Stromal cell of bone marrow (primary cell): Measurements from ENCODE around the gene ZNF628.

Experiments used
- DNase-seq: peaks from one replicate; pipeline ENCODE4 v3.0.0-alpha.2; 2012; ENCODE audit warnings: low read depth

Gene ZNF628

DNA sequence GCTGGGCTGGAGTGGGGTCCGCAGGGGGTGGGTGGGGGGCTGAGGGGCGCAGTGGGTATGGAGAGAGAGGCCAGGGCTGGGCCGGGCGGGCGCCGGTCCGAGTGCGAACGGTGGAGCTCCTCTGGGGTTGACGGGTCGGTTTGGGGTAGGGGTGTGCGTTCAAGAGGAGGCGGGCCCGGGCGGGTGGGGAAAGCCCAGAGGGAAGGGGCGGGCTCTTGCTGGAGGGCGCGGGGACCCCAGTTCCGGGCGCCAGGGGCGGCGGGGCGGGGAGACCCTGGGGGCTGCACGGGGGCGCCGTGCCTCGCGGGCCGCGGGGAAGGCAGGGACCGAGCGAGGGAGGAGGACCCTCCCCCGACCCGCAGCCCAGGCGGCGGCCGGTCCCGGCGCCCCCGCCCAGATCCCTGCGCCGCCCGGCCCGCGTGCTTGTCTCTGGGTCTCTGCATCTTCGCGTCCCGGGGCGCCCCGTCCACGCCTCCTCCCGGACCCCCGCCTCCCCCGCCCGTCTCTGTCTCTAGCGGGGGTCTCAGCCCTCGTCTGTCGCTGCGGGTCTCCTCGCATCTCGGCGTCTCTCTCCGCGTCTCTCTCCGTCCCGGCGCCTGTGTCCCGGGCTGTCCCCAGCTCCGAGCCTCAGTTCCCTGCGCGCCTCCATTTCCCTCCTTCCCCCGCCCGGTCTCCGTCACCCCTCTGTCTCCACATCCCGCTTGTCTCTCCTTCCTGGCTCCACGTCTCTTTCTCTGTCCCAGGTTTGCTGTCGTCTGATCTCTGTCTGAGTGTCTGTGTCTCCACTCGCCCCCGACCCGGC, 25.1 kb upstream of the ZNF628 start:
- no peak for DNase-seq

DNA sequence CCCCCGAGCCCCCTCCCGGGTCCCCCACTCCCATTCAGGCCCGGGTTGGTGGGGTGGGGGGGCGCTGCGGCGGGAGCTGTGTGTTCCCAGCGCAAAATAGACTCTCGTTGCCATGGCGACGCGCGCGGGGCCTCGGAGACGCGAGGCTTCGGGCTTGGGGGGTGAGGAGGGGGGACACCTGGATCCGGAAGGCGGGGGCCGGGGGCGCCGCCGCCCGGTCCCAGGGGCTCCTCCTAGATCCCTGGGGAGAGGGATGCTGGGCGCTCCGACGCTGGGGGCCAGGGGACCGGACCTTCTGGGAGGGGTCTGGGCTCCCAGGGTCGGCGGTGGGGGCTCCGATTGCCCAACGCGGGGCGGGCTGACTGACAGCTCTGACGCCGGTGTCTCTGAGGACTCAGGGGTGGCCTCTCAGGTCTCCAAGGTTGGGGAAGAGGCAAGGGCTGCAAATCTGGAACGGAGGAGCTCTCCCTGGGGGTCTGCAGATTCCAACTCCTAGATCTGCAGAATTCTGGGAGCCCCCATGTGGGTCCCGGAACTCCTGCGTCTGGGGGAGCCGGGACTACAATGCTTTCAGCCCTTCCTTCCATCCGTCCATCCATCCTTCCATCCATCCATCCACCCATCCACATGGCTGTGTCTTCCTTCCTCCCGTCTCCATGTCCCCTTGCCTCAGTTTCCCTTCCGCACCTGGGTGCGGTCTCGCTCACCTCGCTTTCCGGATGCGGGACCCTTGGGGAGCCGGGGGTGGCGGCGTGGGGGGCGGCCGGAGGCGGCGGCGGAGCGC, 24.3 kb upstream of the ZNF628 start:
- DNase-seq, result no peak

DNA sequence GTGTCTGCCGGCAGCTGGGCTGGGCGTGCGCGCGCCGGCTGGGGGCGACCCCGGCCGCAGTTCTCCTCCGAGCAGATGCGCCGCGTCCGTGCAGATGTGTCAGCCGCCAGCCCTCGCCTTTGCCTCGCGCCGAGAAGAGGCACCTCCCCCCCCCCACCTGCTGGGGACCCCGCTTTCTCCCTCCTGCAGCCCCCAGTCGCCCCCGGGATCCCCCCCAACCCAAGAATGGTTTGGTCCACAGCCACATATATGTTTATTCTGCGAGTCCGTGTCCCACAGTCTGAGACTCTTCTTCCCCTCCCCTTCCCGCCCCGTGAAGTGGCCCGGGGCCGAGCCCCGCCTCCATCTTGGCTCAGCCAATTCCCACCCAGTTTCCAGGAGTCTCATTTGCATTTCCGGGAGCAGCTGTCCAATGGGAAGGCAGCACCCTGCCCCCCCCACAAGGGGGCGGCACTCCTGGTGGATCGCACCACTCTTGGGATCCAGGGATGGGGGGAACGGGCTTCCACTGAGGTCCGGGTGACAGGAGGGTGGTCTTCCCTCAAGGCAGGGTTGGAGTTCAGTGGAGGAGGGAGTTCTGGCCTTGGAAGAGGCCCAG, 23.6 kb upstream of the ZNF628 start:
- DNase-seq, result no peak

DNA sequence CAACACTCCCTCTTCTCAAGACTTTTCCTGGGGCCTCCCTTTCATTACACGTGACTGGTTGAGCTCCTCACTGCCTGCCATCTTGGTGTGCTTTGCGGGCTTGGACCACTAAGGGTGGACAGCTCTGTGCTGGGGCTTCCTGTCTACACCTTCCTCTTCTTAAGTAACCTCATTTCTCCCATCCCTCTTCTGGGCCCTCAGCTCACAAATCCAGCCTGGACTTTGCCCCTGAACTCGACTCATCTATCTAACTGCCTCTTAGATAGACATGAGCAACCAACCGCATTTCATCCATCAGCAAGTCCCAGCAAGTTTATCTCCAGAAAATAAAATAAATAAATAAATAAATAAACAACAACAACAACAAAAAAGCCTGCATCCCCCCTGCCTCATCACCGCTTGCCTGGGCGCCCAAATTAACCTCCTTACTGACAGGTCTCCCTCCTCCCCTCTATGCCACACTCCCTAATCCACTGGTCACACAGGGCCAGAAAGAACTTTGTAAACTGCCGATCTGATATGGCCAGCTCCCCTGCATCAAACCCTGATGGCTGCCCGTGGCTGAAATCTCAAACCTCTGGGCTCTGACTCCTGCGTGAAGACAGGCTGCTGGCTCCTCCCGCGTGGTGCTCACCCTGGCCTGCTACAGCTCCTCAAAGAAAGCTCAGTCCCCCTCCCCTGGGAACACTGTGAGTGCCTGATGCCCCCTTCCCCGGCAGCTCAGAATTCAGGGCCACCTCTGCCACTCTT, 22.7 kb upstream of the ZNF628 start:
- DNase-seq, result no peak

DNA sequence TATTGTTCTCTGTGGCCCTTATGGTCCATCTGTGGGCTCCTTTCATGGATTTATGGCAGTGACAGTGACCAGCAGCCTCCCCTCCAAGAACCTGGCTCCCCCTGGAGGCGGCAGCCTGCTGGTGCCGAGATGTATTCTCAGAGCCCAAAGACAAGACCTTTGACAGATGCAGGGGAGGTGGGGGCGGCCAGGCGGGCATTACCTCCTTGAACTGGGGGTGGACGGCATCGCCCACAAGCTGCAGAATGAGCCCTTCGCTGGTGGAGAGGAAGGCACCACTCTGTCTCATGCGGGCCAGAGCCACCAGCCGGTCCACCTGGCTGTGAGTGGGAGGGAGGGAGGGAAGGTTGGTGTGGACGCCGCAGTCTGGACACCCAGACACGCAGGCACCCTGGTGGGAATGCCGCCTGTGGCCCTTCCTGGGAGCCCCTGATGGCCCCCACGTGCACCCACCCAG, 21.6 kb upstream of the ZNF628 start:
- no peak for DNase-seq

DNA sequence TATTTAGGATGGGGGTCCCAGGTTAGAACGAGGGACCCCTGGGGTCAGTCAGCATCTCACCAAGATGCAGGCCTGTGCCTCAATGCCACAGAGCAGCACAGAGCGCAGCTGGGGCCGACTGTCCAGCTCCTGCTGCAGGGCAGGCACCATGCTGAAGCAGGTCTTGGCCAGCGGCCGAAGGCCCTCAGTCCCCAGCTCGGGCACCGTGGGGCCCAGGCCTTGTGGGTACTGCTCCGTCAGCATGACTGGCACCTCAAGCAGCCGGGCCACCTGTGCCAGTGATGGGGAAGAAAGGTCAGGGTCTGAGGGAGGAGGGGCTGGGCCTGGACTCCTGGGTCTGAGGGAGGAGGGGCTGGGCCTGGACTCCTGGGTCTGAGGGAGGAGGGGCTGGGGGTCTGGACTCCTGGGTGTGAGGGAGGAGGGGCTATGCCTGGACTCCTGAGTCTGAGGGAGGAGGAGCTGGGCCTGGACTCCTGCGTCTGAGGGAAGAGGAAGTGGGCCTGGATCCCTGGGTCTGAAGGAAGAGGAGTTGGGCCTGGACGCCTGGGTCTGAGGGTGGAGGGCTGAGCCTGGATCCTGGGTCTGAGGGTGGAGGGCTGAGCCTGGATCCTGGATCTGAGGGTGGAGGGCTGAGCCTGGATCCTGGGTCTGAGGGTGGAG, 20.7 kb upstream of the ZNF628 start:
- DNase-seq, result no peak

DNA sequence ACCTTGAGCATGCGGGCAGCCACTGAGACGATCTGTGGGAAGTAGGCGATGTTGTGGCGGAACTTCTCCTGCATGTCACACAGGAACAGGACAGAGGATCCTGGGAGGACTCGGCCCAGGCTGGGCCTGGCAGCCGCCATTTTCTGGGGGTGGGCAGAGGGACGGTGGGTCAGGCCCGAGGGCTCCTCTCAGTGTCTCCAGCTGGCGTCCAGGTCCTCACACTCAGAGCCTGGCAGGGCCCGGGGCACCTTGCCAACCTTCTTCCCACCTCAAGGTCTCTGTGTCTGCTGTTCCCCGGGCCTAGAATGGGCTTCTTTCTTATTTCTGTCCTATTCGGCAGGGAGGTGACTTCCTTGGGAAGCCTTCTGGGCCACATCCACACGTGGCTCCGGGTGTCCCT, 20.1 kb upstream of the ZNF628 start:
- no peak for DNase-seq

DNA sequence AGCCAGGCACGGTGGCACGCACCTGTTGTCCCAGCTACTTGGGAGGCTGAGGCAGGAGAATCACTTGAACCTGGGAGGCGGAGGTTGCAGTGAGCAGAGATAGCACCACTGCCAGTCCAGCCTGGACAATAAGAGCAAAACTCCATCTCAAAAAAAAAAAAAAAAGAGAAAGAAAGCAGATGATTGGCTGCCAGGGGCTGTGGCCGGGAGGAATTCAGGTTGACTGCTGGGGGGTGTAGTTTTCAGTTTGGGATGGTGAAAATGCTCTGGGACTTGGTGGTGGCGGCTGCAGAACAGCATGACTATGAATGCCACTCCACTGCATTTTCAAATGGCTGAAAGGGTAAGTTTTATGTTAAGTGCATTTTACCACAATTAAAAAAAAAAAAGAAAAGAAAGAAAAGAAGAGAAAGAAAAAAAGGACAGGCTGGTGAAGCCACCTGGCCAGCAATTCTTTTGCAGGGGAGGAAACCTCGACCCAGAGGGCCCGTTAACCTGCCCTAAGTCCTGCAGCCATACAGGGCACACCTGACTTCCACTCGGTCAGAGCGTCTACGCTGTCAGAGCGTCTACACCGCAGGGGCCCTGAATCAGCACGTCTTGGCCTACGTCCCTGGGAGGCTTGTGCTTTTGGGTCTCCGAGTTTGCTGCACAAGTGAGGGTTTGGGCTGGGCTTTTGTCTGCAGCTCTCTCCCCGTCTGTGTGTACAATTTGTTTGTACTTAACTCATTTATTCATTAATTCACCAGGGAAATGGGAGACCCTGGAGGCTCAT, 18.5 kb upstream of the ZNF628 start:
- DNase-seq, result no peak

DNA sequence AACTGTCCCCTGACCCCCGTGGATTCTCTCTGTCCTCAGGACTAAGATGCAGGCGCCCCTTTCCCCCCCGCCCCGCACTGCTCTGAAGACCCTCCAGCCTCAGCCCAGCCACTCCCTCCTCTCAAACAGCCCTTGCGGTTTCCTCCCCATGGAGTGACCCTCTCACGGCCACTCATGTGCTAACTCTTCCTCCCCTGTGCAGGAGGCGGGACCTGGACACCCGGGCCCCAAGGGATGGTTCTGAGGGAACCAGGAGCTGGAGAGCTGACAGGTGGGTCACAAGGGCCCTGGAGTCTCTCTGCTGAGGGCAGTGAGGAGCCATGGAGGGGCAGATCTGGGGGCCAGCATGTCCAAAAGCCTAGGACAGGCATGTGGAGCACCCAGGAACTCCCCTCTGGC, 16.9 kb upstream of the ZNF628 start:
- DNase-seq, result no peak

DNA sequence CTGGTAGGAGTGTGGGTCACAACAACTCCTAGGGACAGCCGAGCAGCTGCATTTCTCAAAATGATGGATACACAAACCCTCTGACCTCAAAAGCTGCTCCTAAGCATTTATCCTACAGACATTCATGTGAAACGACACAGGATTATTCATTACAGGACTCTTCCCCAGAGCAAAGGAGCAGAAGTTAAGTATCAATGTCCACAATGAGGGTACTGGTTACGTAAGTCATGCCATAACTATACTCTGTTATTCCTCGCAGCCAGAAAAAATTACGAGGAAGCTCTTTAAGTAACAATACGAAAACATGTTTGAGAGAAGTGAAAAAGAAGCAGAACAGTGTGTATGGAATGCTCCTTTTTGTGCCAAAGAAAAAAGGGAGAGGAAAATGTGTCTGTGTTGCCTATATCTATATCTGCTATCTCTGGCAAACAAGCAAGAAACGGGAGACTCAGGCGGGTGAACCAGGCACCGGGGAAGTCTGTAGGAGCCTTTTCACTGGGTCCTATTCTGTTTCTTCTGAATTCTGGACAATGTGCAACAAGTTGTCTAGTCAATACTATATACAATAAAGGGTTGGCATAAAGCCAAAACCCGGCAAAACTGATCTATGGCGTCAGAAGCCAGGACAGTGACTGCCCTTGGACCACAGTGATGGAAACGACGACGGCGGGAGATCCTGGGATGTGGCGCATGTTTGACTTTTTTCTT, 16.3 kb upstream of the ZNF628 start:
- no peak for DNase-seq

DNA sequence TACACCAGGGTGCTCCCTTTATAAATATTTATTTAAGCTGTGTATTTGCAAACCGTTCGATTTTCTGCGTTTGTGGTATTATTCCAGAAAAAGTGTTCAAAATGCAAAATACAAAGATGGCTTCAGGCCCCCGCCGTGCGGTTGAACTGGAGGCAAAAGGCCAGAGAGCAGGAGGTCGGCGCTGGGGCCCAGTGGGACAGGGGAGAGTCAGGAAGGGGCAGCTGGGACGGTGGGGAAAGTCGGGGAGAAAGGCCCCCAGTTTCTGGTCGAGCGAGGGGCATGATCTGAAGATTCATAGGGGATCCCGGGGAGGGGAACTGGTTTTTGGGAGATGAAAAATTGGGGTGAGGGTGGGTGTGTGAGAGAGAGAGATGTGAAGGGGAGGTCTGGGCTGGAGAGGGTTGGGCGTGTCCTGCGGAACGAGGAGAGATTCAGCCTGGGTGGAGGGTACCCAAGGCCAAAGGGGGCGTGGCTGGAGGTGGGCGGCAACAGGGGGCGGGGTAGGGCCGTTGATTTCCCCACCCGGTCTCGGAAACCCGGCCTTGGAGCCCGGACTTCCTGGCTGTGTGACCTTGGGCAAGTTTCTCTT, 15.7 kb upstream of the ZNF628 start:
- peak; percentile 68 for DNase-seq

DNA sequence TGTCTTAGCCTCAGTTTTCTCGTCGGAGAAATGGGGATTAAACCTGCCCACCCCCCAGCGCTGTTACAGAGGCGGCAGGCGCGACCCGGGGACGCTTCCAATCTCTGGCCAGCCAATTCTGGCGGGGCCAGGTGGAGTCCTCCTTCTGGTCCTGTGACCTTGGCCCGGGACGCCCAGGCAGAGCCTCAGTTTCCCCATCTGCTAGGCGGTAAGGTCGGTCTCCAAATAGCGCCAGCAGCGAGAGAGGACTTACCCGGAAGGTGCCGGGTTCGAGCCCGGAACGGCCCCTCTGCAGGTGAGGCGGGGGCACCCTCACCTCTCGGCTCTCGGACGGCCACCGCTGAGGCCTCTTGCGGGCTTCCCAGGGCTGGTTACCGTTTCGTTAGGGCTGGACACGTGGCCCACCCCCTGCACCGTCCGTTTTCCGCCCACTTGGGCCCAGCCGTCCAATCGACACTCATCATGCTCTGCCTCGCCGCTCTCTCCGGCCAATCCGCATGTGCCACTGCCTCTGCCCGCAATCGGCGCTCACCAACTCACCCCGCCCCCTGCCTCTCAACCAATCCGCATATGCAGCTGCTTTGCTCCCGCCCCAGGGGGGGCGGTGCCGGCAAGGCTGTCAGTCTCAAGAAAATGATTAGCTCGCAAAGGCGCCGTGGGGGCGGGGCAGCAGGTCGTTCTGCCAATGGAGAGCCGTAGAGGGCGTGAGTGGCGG, 15.0 kb upstream of the ZNF628 start, which contains the start of gene ISOC2:
TSS of gene ISOC2 (minus strand) at position 384 of the 715 bp plus-strand sequence. CDS start 5,156 bp downstream, outside the sequence.
- peak; percentile 99 for DNase-seq

DNA sequence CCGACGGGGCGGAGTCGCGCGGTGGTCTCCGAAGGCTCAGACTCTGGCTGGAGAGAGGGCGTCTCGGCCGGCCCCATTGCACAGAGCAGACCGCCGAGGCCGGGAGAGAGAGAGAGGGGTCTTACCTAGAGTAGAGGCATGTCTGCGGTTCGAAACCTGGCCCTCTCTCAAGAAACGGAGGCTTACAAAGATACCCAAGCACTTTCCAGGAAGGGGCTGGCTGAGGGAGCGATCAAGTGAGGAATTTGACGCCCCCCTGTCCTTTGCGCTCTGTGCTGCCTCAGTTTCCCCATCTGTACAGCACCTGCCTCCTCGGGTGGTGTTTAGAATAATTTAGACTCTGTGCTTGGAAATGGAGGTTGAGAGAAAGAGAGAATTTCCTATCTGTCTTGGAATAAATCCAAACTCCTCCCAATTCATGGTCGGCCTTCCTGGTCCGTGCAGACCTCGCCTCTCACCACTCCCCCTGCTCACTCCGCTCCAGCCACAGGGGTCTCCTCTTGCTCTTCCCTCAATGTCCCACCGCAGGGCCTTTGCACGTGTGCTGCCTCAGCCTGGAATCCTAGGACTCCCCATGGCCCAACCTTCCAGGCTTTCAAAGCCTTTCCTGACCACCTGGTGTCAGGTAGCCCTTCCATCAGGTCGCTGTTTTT, 14.3 kb upstream of the ZNF628 start:
- DNase-seq, result no peak

DNA sequence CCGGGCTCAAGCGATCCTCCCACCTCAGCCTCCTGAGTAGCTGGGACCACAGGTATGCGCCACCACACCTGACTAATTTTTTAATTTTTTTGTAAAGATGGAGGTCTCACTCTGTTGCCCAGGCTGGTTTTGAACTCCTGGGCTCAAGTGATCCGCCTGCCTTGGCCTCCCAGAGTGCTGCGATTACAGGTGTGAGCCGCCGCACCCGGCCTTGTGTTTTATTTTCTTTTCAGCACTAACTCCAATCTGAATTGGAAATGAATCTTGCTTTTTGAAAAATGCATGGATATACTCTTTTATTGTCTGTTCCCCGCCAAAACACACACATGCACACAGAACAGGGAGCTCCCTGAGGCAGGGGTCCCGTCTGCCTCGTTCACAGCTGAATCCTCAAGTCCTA, 13.7 kb upstream of the ZNF628 start:
- no peak for DNase-seq

DNA sequence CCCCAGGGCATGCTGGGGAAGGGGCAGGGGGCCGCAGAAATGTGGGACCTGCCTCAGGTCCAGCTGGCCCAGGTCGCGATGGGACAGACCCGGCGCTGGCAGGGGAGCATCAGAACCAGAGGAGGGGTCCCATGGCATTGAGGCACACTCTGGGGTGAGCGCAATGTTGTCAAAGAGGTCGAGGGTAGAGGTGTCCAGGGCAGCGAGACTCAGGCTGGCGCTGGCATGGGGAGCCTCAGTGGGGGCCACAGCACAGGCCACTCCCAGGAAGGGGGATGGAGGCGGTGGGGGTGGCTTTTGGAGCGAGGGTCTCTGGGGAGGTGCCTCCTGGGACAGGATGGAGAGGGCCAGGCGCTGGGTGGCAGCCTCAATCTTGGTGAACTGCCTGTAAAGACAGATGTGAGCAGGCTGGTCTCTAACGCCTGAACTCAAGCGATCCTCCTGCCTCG, 12.8 kb upstream of the ZNF628 start:
- no peak for DNase-seq

DNA sequence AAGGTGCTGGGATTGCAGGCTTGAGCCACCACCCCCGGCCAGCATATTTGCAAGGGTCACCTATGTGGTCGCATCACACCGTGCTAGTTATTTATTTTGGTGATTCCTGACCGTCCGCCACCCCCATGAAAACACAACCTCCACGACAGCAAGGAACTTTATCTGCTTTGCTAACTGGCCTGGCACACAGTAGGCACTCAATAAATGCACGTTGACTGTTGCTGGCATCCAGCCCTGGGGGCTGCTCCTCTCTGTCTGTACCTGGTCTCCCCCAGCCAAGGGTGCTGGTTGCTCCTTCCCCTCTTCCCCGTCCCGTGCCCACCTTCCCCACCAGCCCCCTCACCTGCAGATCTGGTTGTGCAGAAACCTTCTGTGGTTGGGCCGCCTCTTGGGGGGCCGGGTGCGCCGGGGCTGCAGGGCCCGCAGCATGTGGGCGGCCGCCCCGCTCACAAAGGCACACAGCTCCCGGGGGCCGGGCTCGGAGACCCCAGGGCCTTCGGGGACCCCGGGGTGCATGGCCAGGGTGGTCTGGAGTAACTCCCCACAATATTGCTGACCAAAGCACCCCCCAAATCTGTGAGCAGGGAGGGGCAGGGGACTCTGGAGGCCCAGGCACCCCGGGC, 12.3 kb upstream of the ZNF628 start:
- DNase-seq, result no peak

DNA sequence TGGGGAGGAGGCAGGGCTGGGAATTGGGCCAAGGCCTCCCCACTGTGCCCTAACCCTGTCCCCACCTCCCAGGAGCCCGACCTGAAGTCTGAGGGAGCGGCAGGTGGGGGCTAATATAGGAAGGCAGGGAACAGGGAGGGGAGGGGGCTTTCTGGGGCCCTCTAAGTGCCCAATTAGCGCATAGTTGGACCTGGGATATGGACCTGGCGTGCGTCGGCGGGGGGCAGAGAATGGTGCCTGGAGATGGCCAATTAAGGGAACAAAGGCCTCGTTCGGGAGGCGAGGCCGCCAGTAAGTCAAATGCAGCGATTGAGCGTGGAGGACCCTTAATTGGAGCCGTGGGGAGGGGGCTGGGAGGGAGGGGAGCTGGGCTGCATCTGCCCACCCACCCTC, 11.8 kb upstream of the ZNF628 start, which contains the start of gene C19orf85:
TSS of gene C19orf85 (minus strand) at position 90 of the 393 bp plus-strand sequence. CDS start 197 bp downstream, outside the sequence.
- no peak for DNase-seq
